ENCODE measurements around the gene S100A5. TPM values are rescaled to one million over a fixed set of nuclear protein-coding genes. Genes with fewer than 3 reads are reported as not detected.

Gene S100A5
- total and polyA plus RNA-seq, 2 experiments from 2014 or later: 0.41 TPM; not detected in 1

- Histone ChIP-seq H3K4me1 (ENCODE audit: insufficient read depth) (peaks cover 17% of the 10 kb centered on the region), H3K9me2 (ENCODE audit: insufficient read depth) (no peaks in the 10 kb centered on the region)
- in situ Hi-C loops (cut with MboI): no loop called here
Observed at GRCh38 chr1:153556348-153556747, 15.6 kb upstream of the S100A5 start.

GRCh38 chr1:153553830-153554541 is 13.3 kb upstream of the S100A5 start:
- Histone ChIP-seq H3K36me3 (ENCODE audit: low read depth) (no peaks in the 10 kb centered on the region), H3K79me2 (ENCODE audit: insufficient read depth) (no peaks in the 10 kb centered on the region), H4K20me1 (ENCODE audit: insufficient read depth) (no peaks in the 10 kb centered on the region), H3K27ac (peak overlapping the region; percentile 64), H3K4me3 (no peak overlapping the region), H3K9me2 (ENCODE audit: insufficient read depth) (no peaks in the 10 kb centered on the region), H3F3A (ENCODE audit: insufficient read depth) (peaks cover 19% of the 10 kb centered on the region), H3K4me2 (ENCODE audit: unreplicated experiment) (peak overlapping the region; percentile 21), H3K27me3 (replicated peaks; ENCODE audit: insufficient read depth) (no peaks in the 10 kb centered on the region), H3K9me3 (ENCODE audit: low read depth) (no peaks in the 10 kb centered on the region), H3K4me1 (ENCODE audit: insufficient read depth) (peaks cover 28% of the 10 kb centered on the region), H3K9ac (peak overlapping the region; percentile 45), H2AFZ (peak overlapping the region; percentile 53)
- 35 to 41% methylated on average over 2 of the region's 2 CpGs for whole genome bisulfite sequencing, 2 experiments (ENCODE audit: low coverage in 1 of 2, low lambda C conversion rate in 2 of 2, missing lambda C conversion rate in 2 of 2)
- in situ Hi-C loops (cut with MboI): no loop called here
- DNase-seq: peak; percentile 56
- no peak for TF ChIP-seq EZH2 (IDR thresholded peaks at IDR 0.05; ENCODE audit: insufficient read depth, poor library complexity, severe bottlenecking)
- TF ChIP-seq EZH2phosphoT487 (IDR thresholded peaks at IDR 0.05; ENCODE audit: insufficient read depth, low read depth): no peak

More at GRCh38 chr1:153556348-153556747, 15.6 kb upstream of the S100A5 start:
- no peaks in the 10 kb centered on the region for H3K36me3 ChIP-seq (ENCODE audit: low read depth)
- H3K4me2 ChIP-seq (ENCODE audit: unreplicated experiment): no peak overlapping the region
- no peak overlapping the region for H3K27ac ChIP-seq
- no peak overlapping the region for H3K9ac ChIP-seq
- no peaks in the 10 kb centered on the region for H3K79me2 ChIP-seq (ENCODE audit: insufficient read depth)
- H3F3A ChIP-seq (ENCODE audit: insufficient read depth): peaks cover 19% of the 10 kb centered on the region
- no peaks in the 10 kb centered on the region for H4K20me1 ChIP-seq (ENCODE audit: insufficient read depth)
- no peak overlapping the region for H3K4me3 ChIP-seq
- H3K9me3 ChIP-seq (ENCODE audit: low read depth): no peaks in the 10 kb centered on the region
- no peak overlapping the region for H2AFZ ChIP-seq
- TF ChIP-seq EZH2 (IDR thresholded peaks at IDR 0.05; ENCODE audit: insufficient read depth, poor library complexity, severe bottlenecking): no peak
- no peak for TF ChIP-seq EZH2phosphoT487 (IDR thresholded peaks at IDR 0.05; ENCODE audit: insufficient read depth, low read depth)
- DNase-seq: no peak
- WGBS, 2 experiments (ENCODE audit: low coverage in 1 of 2, low lambda C conversion rate in 2 of 2, missing lambda C conversion rate in 2 of 2): 86 to 88% methylated on average over 1 of the region's 1 CpG
- no peaks in the 10 kb centered on the region for H3K27me3 ChIP-seq (replicated peaks; ENCODE audit: insufficient read depth)

GRCh38 chr1:153553096-153553495 is 12.4 kb upstream of the S100A5 start:
- no peaks in the 10 kb centered on the region for H3K79me2 ChIP-seq (ENCODE audit: insufficient read depth)
- no peaks in the 10 kb centered on the region for H3K36me3 ChIP-seq (ENCODE audit: low read depth)
- no peaks in the 10 kb centered on the region for H3K9me2 ChIP-seq (ENCODE audit: insufficient read depth)
- H2AFZ ChIP-seq: no peak overlapping the region
- H3K4me3 ChIP-seq: no peak overlapping the region
- H3K27ac ChIP-seq: peak overlapping the region; percentile 64; the same call in 1 of the 2 replicates
- H3K4me1 ChIP-seq (ENCODE audit: insufficient read depth): peaks cover 37% of the 10 kb centered on the region
- H3K9me3 ChIP-seq (ENCODE audit: low read depth): no peaks in the 10 kb centered on the region
- H3K27me3 ChIP-seq (replicated peaks; ENCODE audit: insufficient read depth): no peaks in the 10 kb centered on the region
- peak overlapping the region; percentile 45; the same call in 1 of the 2 replicates for H3K9ac ChIP-seq
- TF ChIP-seq EZH2phosphoT487 (IDR thresholded peaks at IDR 0.05; ENCODE audit: insufficient read depth, low read depth) (no peak), EZH2 (IDR thresholded peaks at IDR 0.05; ENCODE audit: insufficient read depth, poor library complexity, severe bottlenecking) (no peak)
- in situ Hi-C loops (cut with MboI): no loop called here
- H4K20me1 ChIP-seq (ENCODE audit: insufficient read depth): no peaks in the 10 kb centered on the region
- WGBS, 2 experiments (ENCODE audit: low coverage in 1 of 2, low lambda C conversion rate in 2 of 2, missing lambda C conversion rate in 2 of 2): 83 to 84% methylated on average over 12 of the region's 12 CpGs
- DNase-seq: no peak
- H3F3A ChIP-seq (ENCODE audit: insufficient read depth): peaks cover 19% of the 10 kb centered on the region
- H3K4me2 ChIP-seq (ENCODE audit: unreplicated experiment): peak overlapping the region; percentile 21

DNA sequence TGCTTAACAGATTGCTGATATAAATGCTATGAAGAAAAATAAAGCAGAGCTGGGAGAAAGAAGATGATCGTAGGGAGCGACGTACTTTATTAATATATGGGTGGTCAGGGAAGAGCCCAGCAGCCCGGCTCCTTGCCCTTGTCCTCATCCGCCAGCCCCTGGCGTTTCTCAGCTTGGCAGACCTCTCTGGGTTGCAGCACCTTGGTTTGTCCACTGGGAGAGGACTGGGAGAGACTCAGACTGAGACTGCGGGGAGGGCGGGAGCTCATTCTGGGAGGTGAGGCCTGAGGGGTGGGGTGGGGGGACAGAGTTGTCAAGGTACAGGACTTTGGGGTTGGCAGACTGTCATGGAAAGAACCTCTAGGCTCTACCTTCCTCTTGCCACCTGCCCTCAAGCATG is 11.6 kb upstream of the S100A5 start:
- Histone ChIP-seq H3K4me2 (ENCODE audit: unreplicated experiment) (no peak overlapping the region), H4K20me1 (ENCODE audit: insufficient read depth) (no peaks in the 10 kb centered on the region), H3K4me3 (no peak overlapping the region), H2AFZ (no peak overlapping the region), H3K27ac (no peak overlapping the region), H3K79me2 (ENCODE audit: insufficient read depth) (no peaks in the 10 kb centered on the region), H3K9me3 (ENCODE audit: low read depth) (no peaks in the 10 kb centered on the region), H3K4me1 (ENCODE audit: insufficient read depth) (peaks cover 45% of the 10 kb centered on the region), H3K36me3 (ENCODE audit: low read depth) (no peaks in the 10 kb centered on the region), H3F3A (ENCODE audit: insufficient read depth) (peaks cover 19% of the 10 kb centered on the region), H3K27me3 (replicated peaks; ENCODE audit: insufficient read depth) (no peaks in the 10 kb centered on the region), H3K9ac (no peak overlapping the region), H3K9me2 (ENCODE audit: insufficient read depth) (no peaks in the 10 kb centered on the region)
- TF ChIP-seq EZH2phosphoT487 (IDR thresholded peaks at IDR 0.05; ENCODE audit: insufficient read depth, low read depth) (no peak), EZH2 (IDR thresholded peaks at IDR 0.05; ENCODE audit: insufficient read depth, poor library complexity, severe bottlenecking) (no peak)
- DNase-seq: no peak
- WGBS, 2 experiments (ENCODE audit: low coverage in 1 of 2, low lambda C conversion rate in 2 of 2, missing lambda C conversion rate in 2 of 2): 90 to 92% methylated on average over 8 of the region's 8 CpGs
- in situ Hi-C loops (cut with MboI): no loop called here

All from GM23248 (cell line).